DND-41 (cell line): ENCODE data around the gene ESPL1.
"Not testable (repeated sequence)": the region's sequence is repeated elsewhere in the genome, so short reads cannot be mapped to it uniquely, and the experiment has no call there.

Experiments
- ATAC-seq: fragments of 200-7000 bp; cut with Tn5 transposase; 3 replicates; pipeline ENCODE4 v1.9.1; 2021; ENCODE audit warnings: low read depth; ENCODE audit not compliant: insufficient read depth
- DNase-seq: peaks from one replicate; pipeline ENCODE4 v3.0.0-alpha.2; 2020
- H2AFZ ChIP-seq: 2 replicates; pipeline ENCODE4 v1.6.0; 2012; ENCODE audit warnings: low read depth, low read length
- H3K27ac ChIP-seq: 2 replicates; pipeline ENCODE4 v1.5.1; 2012; ENCODE audit warnings: low read length, inconsistent platforms
- H3K27me3 ChIP-seq: fragments of 200-600 bp; sonication (generic); 2 replicates; pipeline ENCODE4 v1.6.0; 2012; ENCODE audit warnings: low read length, mild to moderate bottlenecking, inconsistent platforms; ENCODE audit not compliant: insufficient read depth, poor library complexity
- H3K36me3 ChIP-seq: 2 replicates; pipeline ENCODE4 v1.5.1; 2012; ENCODE audit warnings: low read length, inconsistent platforms; ENCODE audit not compliant: insufficient read depth
- H3K4me1 ChIP-seq: 2 replicates; pipeline ENCODE4 v1.5.1; 2012; ENCODE audit warnings: mild to moderate bottlenecking, low read length; ENCODE audit not compliant: insufficient read depth
- H3K4me2 ChIP-seq: 2 replicates; pipeline ENCODE4 v1.6.0; 2012; ENCODE audit warnings: mild to moderate bottlenecking, moderate library complexity, low read length, inconsistent platforms; ENCODE audit not compliant: insufficient read depth
- H3K4me3 ChIP-seq, 2 experiments: fragments of 200-600 bp in 1 of 2; shearing (Covaris generic) in 1 of 2; 2 replicates each; pipeline ENCODE4 v1.5.1; 2012 to 2016; ENCODE audit warnings: inconsistent platforms in 2 of 2, low read length in 2 of 2, mild to moderate bottlenecking in 2 of 2, low read depth in 1 of 2, moderate library complexity in 1 of 2
- H3K79me2 ChIP-seq: 2 replicates; pipeline ENCODE4 v1.6.0; 2012; ENCODE audit warnings: low read length, inconsistent platforms; ENCODE audit not compliant: insufficient read depth
- H3K9ac ChIP-seq: 2 replicates; pipeline ENCODE4 v1.6.0; 2012; ENCODE audit warnings: low read depth, mild to moderate bottlenecking, inconsistent platforms, low read length, moderate library complexity
- H3K9me3 ChIP-seq: 2 replicates; pipeline ENCODE4 v1.5.1; 2012; ENCODE audit warnings: low read length, moderate library complexity, mild to moderate bottlenecking, inconsistent platforms; ENCODE audit not compliant: insufficient read depth, severe bottlenecking
- H4K20me1 ChIP-seq: 2 replicates; pipeline ENCODE4 v1.6.0; 2012; ENCODE audit warnings: low read length; ENCODE audit not compliant: insufficient read depth
- EZH2 ChIP-seq: IDR thresholded peaks from 3 replicates; pipeline ENCODE4 v1.6.1; 2012; ENCODE audit warnings: borderline replicate concordance, low read depth, mild to moderate bottlenecking, moderate library complexity, low read length, inconsistent platforms; ENCODE audit not compliant: severe bottlenecking
- TF ChIP-seq, protein P1 (sequence below): IDR thresholded peaks from 2 replicates; pipeline ENCODE4 v1.5.1; 2012; ENCODE audit warnings: borderline replicate concordance, low read length, moderate library complexity, mild to moderate bottlenecking; ENCODE audit not compliant: poor library complexity, severe bottlenecking; ENCODE audit errors: extremely low read depth

The ESPL1 gene

DNA sequence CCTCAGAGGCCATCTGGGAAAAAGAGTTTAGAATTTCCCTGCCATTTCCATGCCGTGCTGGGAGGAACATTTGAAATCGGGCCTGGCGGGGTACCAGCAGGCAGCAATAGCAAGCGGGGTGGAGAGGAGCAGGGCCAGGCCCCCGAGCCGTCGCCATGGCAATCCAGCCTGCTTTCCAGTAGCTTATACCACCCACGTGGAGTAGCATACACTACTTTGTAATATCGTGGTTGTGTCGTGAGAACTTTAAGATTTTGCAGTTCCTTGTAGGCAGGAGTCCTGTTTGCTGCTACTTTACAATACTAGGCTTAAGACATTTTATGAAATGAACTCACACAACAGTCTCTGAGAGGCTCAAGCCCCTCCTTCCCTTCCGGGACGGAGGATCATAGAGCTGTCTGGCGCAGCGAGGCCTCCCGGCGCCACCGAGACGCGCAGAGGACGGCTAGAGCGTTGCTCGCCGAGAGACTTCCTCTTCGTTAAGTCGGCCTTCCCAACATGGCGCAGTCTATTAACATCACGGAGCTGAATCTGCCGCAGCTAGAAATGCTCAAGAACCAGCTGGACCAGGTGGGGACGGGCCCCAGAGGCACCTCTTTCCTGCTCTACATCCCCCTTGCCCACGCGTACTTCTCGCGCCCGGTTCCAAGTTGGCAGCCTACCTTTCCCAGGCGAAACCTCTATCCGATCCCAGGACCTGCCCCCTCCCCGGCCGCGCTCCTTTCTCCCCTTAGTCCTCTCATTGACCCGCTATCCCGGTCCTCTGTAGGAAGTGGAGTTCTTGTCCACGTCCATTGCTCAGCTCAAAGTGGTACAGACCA is 27.2 kb downstream of the ESPL1 start, which contains the start of gene PFDN5:
Gene PFDN5, plus strand, starts transcription at position 473 of the 821 bp plus-strand sequence. Its CDS starts 26 bp downstream, at position 499.
- H3K9ac ChIP-seq, result peak within 1 kb of the TSS; percentile 85
- H3K79me2 ChIP-seq, result peaks cover 33% of the 10 kb centered on the region
- no peaks in the 10 kb centered on the region for H3K9me3 ChIP-seq
- H3K36me3 ChIP-seq, result peaks cover 53% of the 10 kb centered on the region
- peak within 1 kb of the TSS; percentile 95 for H3K27ac ChIP-seq
- ATAC-seq (peak; percentile 92), DNase-seq (peak; percentile 91)
- peak within 1 kb of the TSS; percentile 97 for H3K4me2 ChIP-seq
- peaks cover 50% of the 10 kb centered on the region for H3K4me1 ChIP-seq
- H2AFZ ChIP-seq, result peak within 1 kb of the TSS; percentile 97
- no peaks in the 10 kb centered on the region for H3K27me3 ChIP-seq
- TF ChIP-seq, protein P1, sequence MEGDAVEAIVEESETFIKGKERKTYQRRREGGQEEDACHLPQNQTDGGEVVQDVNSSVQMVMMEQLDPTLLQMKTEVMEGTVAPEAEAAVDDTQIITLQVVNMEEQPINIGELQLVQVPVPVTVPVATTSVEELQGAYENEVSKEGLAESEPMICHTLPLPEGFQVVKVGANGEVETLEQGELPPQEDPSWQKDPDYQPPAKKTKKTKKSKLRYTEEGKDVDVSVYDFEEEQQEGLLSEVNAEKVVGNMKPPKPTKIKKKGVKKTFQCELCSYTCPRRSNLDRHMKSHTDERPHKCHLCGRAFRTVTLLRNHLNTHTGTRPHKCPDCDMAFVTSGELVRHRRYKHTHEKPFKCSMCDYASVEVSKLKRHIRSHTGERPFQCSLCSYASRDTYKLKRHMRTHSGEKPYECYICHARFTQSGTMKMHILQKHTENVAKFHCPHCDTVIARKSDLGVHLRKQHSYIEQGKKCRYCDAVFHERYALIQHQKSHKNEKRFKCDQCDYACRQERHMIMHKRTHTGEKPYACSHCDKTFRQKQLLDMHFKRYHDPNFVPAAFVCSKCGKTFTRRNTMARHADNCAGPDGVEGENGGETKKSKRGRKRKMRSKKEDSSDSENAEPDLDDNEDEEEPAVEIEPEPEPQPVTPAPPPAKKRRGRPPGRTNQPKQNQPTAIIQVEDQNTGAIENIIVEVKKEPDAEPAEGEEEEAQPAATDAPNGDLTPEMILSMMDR, result no peak
- TF ChIP-seq EZH2, result no peak
- peak within 1 kb of the TSS; percentile 75 to 78 for H3K4me3 ChIP-seq
- 0 out of 2 replicates have a peak, but pooled peaks cover 3% of the 10 kb centered on the region for H4K20me1 ChIP-seq

DNA sequence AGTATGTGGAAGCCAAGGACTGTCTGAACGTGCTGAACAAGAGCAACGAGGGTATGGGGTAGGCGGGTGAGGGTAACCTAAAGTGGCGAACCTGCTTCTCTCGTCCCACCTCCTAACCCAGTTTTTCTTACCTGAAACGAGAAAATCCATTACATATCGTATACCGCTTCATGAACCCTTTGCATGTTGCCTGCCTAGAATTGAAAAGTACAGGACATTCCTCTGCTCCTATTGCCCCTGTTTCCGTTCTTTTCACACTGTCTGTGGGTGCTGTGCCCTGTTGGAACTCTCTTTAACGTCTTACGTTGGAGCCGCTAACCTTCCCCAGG is 27.8 kb downstream of the ESPL1 start:
- H2AFZ ChIP-seq, result peak overlapping the region; percentile 97
- H3K4me3 ChIP-seq, result peak overlapping the region; percentile 75 to 78
- peaks cover 39% of the 10 kb centered on the region for H3K79me2 ChIP-seq
- H3K27ac ChIP-seq, result peak overlapping the region; percentile 95
- H3K4me1 ChIP-seq, result peaks cover 55% of the 10 kb centered on the region
- peak overlapping the region; percentile 97 for H3K4me2 ChIP-seq
- DNase-seq (no peak), ATAC-seq (no peak)
- H3K36me3 ChIP-seq, result peaks cover 47% of the 10 kb centered on the region
- no peaks in the 10 kb centered on the region for H3K27me3 ChIP-seq
- 0 out of 2 replicates have a peak, but pooled peaks cover 3% of the 10 kb centered on the region for H4K20me1 ChIP-seq
- H3K9me3 ChIP-seq, result no peaks in the 10 kb centered on the region
- peak overlapping the region; percentile 85 for H3K9ac ChIP-seq
- TF ChIP-seq, protein P1, result no peak
- no peak for TF ChIP-seq EZH2

DNA sequence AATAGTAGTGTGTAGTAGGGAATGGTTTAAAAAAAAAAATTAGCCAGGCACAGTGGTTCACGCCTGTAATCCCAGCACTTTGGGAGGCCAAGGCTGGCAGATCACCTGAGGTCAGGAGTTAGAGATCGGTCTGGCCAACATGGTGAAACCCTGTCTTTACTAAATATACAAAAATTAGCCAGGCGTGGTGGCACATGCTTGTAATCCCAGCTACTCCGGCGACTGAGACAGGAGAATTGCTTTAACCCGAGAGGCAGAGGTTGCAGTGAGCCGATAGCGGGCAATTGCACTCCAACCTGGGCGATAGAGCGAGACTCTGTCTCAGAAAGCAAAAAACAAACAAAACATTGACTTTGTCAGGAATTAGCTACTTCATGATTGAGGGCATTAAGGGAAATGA is 29.0 kb downstream of the ESPL1 start:
- not testable (repeated sequence) for H3K4me3 ChIP-seq, H4K20me1 ChIP-seq, DNase-seq, H3K9me3 ChIP-seq, H2AFZ ChIP-seq, H3K27ac ChIP-seq, ATAC-seq, H3K9ac ChIP-seq, H3K27me3 ChIP-seq
- Histone ChIP-seq H3K36me3 (peaks cover 51% of the 10 kb centered on the region), H3K79me2 (peaks cover 48% of the 10 kb centered on the region), H3K4me2 (peak overlapping the region; percentile 97), H3K4me1 (peaks cover 67% of the 10 kb centered on the region)

DNA sequence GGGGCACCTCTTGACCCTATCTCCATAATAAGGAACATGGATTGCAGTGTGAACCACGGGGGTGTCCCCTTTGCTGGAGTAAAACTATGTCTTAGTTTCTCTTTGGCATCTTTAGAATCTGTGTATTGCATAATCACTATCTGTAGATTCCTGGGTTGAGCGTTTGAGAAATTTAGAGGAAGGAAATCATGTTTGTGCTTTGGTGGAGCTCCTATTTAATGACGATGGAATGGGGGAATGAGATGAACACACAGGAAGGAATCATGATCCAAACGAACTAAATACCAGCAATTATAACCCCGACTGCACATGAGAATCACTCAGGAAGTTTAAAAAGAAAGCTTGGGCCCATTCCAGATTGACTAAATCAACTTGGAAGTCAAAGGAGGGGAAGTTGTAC is 30.1 kb downstream of the ESPL1 start:
- H3K9me3 ChIP-seq, result no peaks in the 10 kb centered on the region
- peaks cover 58% of the 10 kb centered on the region for H3K79me2 ChIP-seq
- no peak for ATAC-seq
- H3K36me3 ChIP-seq, result peaks cover 51% of the 10 kb centered on the region
- H3K27me3 ChIP-seq, result no peaks in the 10 kb centered on the region
- TF ChIP-seq, protein P1, result no peak
- TF ChIP-seq EZH2, result no peak
- DNase-seq, result no peak
- H3K9ac ChIP-seq, result no peak overlapping the region
- H3K4me2 ChIP-seq, result no peak overlapping the region
- peaks cover 76% of the 10 kb centered on the region for H3K4me1 ChIP-seq
- H4K20me1 ChIP-seq, result peaks cover 3% of the 10 kb centered on the region; the same call in 1 of the 2 replicates
- H3K4me3 ChIP-seq, result no peak overlapping the region
- no peak overlapping the region for H3K27ac ChIP-seq
- H2AFZ ChIP-seq, result no peak overlapping the region
